GM12864 (cell line): Measurements from ENCODE around the gene FOXD1.
"Not testable (repeated sequence)": the region's sequence is repeated elsewhere in the genome, so short reads cannot be mapped to it uniquely, and the experiment has no call there.

Experiments used
- DNase-seq: peaks from one replicate; pipeline ENCODE4 v3.0.0-alpha.2; 2011; ENCODE audit warnings: low read depth
- H3K4me3 ChIP-seq: 2 replicates; pipeline ENCODE4 v1.5.1; 2011; ENCODE audit warnings: mild to moderate bottlenecking, low read depth, low read length, control low read depth
- TF ChIP-seq, protein P1 (sequence below): IDR thresholded peaks from 2 replicates; pipeline ENCODE4 v1.5.1; 2011; ENCODE audit warnings: low read depth, mild to moderate bottlenecking, moderate library complexity, low read length, control low read depth, inconsistent platforms; ENCODE audit errors: missing control alignments

FOXD1 gene

DNA sequence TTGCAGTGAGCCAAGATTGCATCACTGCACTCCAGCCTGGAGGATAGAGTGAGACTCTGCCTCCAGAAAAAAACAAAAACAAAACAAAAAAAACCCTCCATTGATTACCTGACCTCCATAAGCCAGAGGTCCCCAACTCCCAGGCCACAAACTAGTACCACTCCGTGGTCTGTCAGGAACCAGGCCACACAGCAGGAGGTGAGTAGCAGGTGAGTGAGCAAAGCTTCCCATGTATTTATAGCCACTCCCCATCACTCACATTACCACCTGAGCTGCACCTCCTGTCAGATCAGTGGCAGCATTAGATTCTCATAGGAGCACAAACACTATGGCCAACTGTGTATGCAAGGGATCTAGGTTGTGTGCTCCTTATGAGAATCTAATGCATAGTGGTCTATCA is 35.9 kb upstream of the FOXD1 start:
- H3K4me3 ChIP-seq: no peak overlapping the region
- no peak for DNase-seq
- TF ChIP-seq, protein P1, sequence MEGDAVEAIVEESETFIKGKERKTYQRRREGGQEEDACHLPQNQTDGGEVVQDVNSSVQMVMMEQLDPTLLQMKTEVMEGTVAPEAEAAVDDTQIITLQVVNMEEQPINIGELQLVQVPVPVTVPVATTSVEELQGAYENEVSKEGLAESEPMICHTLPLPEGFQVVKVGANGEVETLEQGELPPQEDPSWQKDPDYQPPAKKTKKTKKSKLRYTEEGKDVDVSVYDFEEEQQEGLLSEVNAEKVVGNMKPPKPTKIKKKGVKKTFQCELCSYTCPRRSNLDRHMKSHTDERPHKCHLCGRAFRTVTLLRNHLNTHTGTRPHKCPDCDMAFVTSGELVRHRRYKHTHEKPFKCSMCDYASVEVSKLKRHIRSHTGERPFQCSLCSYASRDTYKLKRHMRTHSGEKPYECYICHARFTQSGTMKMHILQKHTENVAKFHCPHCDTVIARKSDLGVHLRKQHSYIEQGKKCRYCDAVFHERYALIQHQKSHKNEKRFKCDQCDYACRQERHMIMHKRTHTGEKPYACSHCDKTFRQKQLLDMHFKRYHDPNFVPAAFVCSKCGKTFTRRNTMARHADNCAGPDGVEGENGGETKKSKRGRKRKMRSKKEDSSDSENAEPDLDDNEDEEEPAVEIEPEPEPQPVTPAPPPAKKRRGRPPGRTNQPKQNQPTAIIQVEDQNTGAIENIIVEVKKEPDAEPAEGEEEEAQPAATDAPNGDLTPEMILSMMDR: no peak

DNA sequence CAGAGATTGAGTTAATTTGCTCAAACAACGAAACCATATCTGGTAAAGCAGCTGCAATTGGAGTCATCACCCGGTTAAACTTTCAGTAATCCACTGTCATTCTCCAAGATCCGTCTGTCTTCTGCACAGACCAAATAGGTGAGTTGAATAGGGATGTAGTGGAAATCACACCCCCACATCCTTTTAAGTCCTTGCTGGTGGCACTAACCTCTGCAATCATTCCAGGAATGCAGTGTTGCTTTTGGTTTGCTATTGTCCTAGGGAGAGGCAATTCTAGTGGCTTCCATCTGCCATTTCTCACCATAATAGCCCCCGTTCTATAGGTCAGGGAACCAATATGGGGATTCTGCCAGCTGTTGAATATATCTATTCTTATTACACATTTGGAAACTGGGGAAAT is 35.1 kb upstream of the FOXD1 start:
- TF ChIP-seq, protein P1: no peak
- no peak overlapping the region for H3K4me3 ChIP-seq

DNA sequence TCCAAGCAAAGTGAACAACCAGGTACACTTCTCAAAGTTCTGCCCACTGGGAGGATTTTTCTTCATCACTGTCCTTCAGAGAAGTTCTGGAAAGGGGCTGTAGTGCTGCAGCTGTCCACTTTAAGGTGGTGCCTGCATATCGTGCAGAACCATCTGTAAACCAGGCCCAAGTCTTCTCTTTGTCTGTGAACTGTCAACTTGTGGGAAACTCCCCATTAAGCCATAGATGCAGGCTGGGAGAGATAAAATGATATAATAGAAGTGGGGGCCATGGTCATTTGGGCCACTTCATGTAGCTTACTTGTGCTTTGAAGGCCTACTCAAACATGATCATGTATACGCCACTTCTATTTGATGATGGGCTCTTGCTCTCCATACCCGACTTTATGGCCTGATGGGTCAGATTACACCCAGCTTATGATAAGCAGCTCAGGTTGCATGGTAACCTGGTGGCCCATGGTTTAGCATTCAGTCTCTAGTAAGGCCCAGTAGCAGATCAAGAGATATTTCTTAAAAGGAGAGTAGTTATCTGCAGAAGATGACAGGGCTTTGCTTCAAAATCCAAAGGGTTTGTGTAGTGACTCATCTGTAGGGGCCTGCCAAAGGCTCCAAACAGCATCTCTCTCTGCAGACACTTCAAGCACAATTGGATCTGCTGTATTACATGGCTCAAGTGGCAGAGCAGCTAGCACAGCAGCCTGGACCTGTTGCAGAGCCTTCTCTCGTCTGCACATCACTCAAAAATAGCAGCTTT is 34.0 kb upstream of the FOXD1 start:
- DNase-seq: no peak
- TF ChIP-seq, protein P1: no peak
- no peak overlapping the region for H3K4me3 ChIP-seq

More for the DNA sequence above, 35.1 kb upstream of the FOXD1 start:
- no peak for DNase-seq

GRCh38 chr5:73480500-73480899 is 31.9 kb upstream of the FOXD1 start:
- no peak for DNase-seq
- H3K4me3 ChIP-seq: no peak overlapping the region
- TF ChIP-seq, protein P1: no peak

- no peak for DNase-seq
- no peak overlapping the region for H3K4me3 ChIP-seq
- TF ChIP-seq, protein P1: no peak
Measured at GRCh38 chr5:73472116-73472515, 23.5 kb upstream of the FOXD1 start.

GRCh38 chr5:73471654-73472053 is 23.1 kb upstream of the FOXD1 start:
- no peak overlapping the region for H3K4me3 ChIP-seq
- TF ChIP-seq, protein P1: no peak
- no peak for DNase-seq

DNA sequence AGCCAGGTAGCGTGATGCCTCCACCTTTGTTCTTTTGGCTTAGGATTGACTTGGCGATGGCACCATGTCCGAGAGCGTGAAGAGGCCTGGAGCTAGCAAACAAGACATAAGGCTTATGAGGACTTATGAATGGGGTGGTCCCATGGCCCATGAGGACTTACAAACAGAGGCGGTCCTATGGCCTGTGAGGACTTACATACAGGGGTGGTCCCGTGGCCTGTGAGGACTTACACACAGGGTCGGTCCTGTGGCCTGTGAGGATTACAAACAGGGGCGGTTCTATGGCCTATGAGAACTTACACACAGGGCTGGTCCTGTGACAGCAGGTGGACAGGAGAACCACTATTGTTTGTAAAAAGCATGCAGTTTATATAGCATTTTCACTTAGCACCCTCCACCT is 21.3 kb upstream of the FOXD1 start:
- TF ChIP-seq, protein P1: no peak
- no peak for DNase-seq
- H3K4me3 ChIP-seq: no peak overlapping the region

DNA sequence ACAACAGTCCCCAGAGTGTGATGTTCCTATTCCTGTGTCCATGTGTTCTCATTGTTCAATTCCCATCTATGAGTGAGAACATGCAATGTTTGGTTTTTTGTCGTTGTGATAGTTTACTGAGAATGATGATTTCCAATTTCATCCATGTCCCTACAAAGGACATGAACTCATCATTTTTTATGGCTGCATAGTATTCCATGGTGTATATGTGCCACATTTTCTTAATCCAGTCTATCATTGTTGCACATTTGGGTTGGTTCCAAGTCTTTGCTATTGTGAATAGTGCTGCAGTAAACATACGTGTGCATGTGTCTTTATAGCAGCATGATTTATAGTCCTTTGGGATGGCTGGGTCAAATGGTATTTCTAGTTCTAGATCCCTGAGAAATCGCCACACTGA is 20.1 kb upstream of the FOXD1 start:
- not testable (repeated sequence) for H3K4me3 ChIP-seq, DNase-seq
